ENCODE results near the gene TAS2R46. TPM values are rescaled to one million over a fixed set of nuclear protein-coding genes. Genes with fewer than 3 reads are reported as not detected.

The TAS2R46 gene
- total RNA-seq, 1 donor from 2014 or later, result 0.89 TPM

DNA sequence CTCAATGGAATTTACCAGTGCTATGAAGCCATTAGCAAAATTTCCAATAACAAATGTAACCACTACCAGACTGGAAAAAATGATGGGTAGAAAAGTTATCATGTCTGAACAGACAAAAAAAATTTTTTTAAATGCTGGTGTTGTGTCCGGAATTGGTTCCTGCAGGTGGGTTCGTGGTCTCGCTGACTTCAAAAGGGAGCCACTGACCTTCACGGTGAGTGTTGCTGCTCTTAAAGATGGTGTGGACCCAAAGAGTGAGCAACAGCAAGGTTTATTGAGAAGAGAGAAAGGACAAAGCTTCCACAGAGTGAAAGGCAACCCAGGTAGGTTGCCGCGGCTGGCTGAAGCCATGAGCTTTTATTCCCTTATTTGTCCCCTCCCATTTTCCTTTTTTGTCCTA lies 30.0 kb upstream of the TAS2R46 start, which contains the start of gene TAS2R43:
Gene TAS2R43, minus strand, starts transcription at position 186 of the 400 bp plus-strand sequence. Its CDS starts 84 bp downstream, at position 102.
- Mint-ChIP-seq H3K4me3 (no peak within 1 kb of the TSS), H3K27me3 (ENCODE audit: low read depth) (no peaks in the 10 kb centered on the region), H3K36me3 (ENCODE audit: low read depth) (peaks cover 16% of the 10 kb centered on the region), H3K27ac (ENCODE audit: unreplicated experiment) (no peak within 1 kb of the TSS), H3K4me1 (no peaks in the 10 kb centered on the region), H3K9me3 (no peaks in the 10 kb centered on the region)
- TF ChIP-seq, protein P1, sequence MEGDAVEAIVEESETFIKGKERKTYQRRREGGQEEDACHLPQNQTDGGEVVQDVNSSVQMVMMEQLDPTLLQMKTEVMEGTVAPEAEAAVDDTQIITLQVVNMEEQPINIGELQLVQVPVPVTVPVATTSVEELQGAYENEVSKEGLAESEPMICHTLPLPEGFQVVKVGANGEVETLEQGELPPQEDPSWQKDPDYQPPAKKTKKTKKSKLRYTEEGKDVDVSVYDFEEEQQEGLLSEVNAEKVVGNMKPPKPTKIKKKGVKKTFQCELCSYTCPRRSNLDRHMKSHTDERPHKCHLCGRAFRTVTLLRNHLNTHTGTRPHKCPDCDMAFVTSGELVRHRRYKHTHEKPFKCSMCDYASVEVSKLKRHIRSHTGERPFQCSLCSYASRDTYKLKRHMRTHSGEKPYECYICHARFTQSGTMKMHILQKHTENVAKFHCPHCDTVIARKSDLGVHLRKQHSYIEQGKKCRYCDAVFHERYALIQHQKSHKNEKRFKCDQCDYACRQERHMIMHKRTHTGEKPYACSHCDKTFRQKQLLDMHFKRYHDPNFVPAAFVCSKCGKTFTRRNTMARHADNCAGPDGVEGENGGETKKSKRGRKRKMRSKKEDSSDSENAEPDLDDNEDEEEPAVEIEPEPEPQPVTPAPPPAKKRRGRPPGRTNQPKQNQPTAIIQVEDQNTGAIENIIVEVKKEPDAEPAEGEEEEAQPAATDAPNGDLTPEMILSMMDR (conservative IDR thresholded peaks at IDR 0.05), result no peak
- no peak for DNase-seq (ENCODE audit: low read depth, low spot score)

DNA sequence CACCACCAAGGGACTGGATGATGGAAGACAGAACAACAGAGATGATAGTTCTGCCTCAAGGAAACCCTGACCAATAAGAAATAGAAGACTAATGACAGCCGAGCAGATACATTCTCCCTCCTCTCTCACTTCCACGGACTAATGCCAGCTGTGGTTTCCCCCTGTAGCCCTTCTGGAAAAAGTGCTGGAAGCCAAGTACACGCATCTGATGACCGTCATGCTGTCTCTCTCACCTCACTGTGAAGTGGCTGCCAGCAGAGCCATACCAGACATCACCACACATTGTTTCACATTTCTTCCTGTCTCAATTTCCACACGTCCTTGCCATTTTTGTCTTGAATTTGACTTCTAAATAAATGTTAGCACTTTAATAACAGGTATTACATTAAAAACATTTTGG lies 27.2 kb upstream of the TAS2R46 start:
- no peak for DNase-seq (ENCODE audit: low read depth, low spot score)
- H3K9me3 Mint-ChIP-seq, result no peaks in the 10 kb centered on the region
- H3K27me3 Mint-ChIP-seq (ENCODE audit: low read depth), result no peaks in the 10 kb centered on the region
- no peak overlapping the region for H3K27ac Mint-ChIP-seq (ENCODE audit: unreplicated experiment)
- H3K4me1 Mint-ChIP-seq, result no peaks in the 10 kb centered on the region
- peaks cover 15% of the 10 kb centered on the region for H3K36me3 Mint-ChIP-seq (ENCODE audit: low read depth)
- TF ChIP-seq, protein P1 (conservative IDR thresholded peaks at IDR 0.05), result no peak
- H3K4me3 Mint-ChIP-seq, result no peak overlapping the region

DNA sequence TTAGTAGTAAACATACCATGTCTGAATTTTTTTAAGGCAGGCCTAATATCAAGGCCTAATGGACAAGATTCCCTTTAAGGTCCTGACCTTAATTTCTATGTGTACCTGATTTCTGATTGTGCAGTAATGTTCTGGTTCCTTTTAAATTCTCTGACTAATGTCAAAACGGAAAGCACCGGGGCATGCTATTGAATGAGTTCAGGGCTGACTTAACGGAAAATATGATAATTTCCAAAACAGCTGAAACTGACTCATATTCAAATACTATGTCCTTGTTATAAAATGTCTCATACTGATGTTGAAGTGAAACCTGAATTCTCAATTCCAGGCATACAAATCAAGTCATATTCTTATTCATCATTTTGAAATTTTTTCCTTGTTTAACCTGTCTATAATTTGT lies 23.3 kb upstream of the TAS2R46 start:
- DNase-seq (ENCODE audit: low read depth, low spot score), result no peak
- Mint-ChIP-seq H3K27me3 (ENCODE audit: low read depth) (no peaks in the 10 kb centered on the region), H3K27ac (ENCODE audit: unreplicated experiment) (no peak overlapping the region), H3K36me3 (ENCODE audit: low read depth) (peaks cover 12% of the 10 kb centered on the region), H3K9me3 (peaks cover 7% of the 10 kb centered on the region), H3K4me3 (no peak overlapping the region), H3K4me1 (no peaks in the 10 kb centered on the region)
- TF ChIP-seq, protein P1 (conservative IDR thresholded peaks at IDR 0.05), result no peak

DNA sequence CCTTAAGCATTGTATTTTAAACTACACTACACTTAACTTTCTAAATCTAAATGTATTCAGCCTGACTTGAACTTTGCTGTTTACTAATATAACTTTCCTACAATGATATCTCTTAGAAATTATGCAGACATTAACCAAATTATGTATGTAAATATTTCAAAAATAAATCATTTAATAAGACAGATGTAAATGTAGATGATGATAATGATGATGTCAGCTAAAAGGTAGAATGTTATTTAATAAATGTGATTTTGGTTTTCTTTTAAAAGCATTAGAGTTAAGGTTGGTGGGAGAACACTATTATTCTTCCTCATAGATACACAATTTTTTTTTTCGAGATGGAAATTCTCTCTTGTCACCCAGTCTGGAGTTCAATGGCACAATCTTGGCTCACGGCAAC lies 19.9 kb upstream of the TAS2R46 start:
- TF ChIP-seq, protein P1 (conservative IDR thresholded peaks at IDR 0.05), result no peak
- H3K4me1 Mint-ChIP-seq, result no peaks in the 10 kb centered on the region
- H3K27me3 Mint-ChIP-seq (ENCODE audit: low read depth), result no peaks in the 10 kb centered on the region
- peaks cover 9% of the 10 kb centered on the region for H3K9me3 Mint-ChIP-seq
- DNase-seq (ENCODE audit: low read depth, low spot score), result no peak
- no peak overlapping the region for H3K27ac Mint-ChIP-seq (ENCODE audit: unreplicated experiment)
- H3K4me3 Mint-ChIP-seq, result no peak overlapping the region
- peaks cover 23% of the 10 kb centered on the region for H3K36me3 Mint-ChIP-seq (ENCODE audit: low read depth)

DNA sequence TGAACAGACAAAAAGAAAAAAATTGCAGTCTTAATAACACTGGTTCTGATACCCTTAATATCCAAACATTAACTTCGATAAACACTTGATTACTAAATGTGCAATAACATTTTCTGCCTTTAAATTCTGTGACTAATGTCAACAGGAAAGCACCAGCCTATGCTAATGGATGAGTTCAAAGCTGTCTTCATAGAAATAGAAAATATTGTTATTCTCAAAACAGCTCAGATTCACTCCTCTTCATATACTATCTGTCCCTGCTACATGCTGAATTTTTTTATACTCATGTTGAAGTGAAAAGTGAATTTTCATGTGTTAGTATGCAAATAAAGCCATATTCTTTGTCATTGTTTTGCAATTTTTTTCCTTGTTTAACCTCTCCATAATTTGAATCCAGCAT lies 16.2 kb upstream of the TAS2R46 start:
- Mint-ChIP-seq H3K4me3 (no peak overlapping the region), H3K27me3 (ENCODE audit: low read depth) (no peaks in the 10 kb centered on the region), H3K4me1 (no peaks in the 10 kb centered on the region), H3K9me3 (peaks cover 7% of the 10 kb centered on the region), H3K36me3 (ENCODE audit: low read depth) (peaks cover 17% of the 10 kb centered on the region), H3K27ac (ENCODE audit: unreplicated experiment) (no peak overlapping the region)
- DNase-seq (ENCODE audit: low read depth, low spot score), result no peak
- TF ChIP-seq, protein P1 (conservative IDR thresholded peaks at IDR 0.05), result no peak

DNA sequence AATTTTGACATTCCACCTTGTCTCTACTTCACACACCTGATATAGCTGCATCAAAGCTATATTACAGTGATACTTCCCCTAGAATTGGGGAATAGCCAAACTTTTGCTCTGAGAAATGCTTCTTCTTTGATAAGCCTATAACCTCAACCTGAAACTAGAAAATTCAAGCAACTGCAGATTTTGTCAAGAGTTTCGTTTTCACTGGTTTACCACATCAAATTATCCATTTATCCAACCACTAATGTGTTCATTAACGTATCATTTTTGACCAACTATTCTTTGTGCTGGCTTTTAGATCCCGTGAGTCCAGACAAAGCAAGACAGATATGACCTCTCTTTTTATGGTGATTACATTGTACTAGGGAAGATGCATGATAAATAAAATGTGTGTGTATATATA lies 13.5 kb upstream of the TAS2R46 start:
- no peak for DNase-seq (ENCODE audit: low read depth, low spot score)
- H3K9me3 Mint-ChIP-seq, result peaks cover 3% of the 10 kb centered on the region
- TF ChIP-seq, protein P1 (conservative IDR thresholded peaks at IDR 0.05), result no peak
- no peaks in the 10 kb centered on the region for H3K4me1 Mint-ChIP-seq
- H3K4me3 Mint-ChIP-seq, result no peak overlapping the region
- H3K36me3 Mint-ChIP-seq (ENCODE audit: low read depth), result peaks cover 14% of the 10 kb centered on the region
- H3K27ac Mint-ChIP-seq (ENCODE audit: unreplicated experiment), result no peak overlapping the region
- no peaks in the 10 kb centered on the region for H3K27me3 Mint-ChIP-seq (ENCODE audit: low read depth)
